Activated CD4-positive, CD25-positive, alpha-beta regulatory T cell treated with anti-CD3 and anti-CD28 coated beads, Interleukin-2, amount 50 U/mL, for 16 hours (primary cell): ENCODE data around the gene FHAD1.
A peak's percentile ranks its signal among the peaks of the same experiment; 100 is the strongest.
"Not testable (repeated sequence)": the region's sequence is repeated elsewhere in the genome, so short reads cannot be mapped to it uniquely, and the experiment has no call there.

ENCODE experiments used
- DNase-seq: peaks from one replicate; pipeline ENCODE4 v3.0.0-alpha.2; 2020; ENCODE audit warnings: low read depth, low spot score

The FHAD1 gene

DNA sequence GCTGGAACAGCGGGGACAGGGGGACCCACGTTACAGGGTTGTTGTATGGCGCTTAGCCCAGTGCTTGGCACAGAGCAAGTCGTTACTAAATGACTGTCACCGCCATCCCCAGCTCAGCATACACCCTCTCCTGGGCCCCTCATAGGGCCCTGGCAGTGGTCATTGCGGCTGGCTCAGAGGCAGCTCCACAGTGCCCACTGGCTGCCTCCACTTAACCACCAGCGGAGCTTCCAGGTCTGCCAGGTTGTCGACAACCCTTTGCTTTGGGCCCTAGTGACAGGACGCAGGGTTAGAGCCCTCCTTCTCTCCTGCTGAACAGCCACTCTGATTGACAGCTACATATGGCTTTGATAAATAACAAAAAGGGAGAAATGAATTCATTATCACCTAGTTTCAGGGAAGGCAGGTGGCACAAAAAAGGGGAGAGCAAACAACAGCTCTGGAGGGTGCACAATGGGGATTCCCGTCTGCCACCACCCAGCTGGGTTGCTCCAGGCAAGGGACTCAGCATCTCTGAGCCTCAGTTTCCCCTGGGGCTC is 167.5 kb downstream of the FHAD1 start:
- no peak for DNase-seq

- no peak for DNase-seq
Measured at GRCh38 chr1:15417059-15417934, 170.3 kb downstream of the FHAD1 start.

DNA sequence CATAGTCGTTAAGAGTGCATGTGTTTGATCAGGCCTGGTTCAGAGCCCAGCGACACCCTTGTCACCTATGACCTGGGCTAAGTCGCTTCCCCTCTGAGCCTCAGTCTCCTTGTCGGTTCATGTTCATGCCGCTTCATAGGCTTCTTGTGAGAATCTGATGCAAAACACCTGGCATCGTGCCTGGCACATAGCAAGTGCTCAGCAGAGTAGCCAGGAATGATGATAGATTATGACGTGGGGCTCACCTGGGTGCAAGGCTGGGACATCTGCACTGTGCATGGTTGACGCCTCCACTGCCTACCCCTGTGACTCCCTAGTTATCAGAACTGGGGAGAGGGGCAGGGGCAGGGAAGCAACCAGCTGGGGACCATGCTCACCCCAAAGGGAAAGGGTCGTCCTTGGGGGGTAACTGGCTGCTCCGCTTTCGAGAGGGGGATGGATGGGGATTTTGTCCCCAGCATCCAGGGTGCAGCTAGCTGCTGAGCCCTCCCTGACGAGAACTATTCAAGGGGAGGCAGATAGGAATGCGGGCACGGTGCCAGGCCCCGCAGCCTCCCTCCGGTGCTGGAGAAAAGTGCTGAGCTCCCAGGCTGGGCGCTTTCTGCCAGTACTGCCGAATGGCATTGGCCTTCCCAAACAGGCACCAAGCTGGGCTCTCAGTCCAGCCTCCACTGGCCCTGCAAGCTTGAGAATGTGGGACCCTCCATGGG is 171.9 kb downstream of the FHAD1 start:
- DNase-seq, result no peak

- no peak for DNase-seq
Measured at GRCh38 chr1:15420853-15421465, 173.9 kb downstream of the FHAD1 start.

DNA sequence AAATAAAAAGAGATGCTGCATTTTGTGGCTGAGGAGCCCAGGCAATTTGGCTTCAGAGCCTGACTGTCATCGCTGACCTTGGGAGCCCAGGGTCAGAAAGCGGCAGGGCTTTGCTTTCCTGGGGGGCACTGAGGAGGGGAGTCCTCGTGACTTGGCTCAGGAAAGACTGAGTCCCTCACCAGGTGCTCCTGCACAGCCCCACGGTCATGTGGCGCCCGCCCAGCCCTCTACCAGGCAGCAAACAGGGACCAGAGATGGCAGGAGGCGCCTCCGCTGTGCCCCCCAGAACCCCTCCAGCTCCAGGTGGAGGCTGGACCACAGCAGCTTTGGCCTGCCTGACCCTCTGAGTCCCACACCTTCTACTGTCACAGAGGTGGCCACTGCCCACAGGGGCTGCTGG is 175.8 kb downstream of the FHAD1 start:
- no peak for DNase-seq

GRCh38 chr1:15423355-15424077 is 176.5 kb downstream of the FHAD1 start:
- no peak for DNase-seq

GRCh38 chr1:15424146-15424667 is 177.2 kb downstream of the FHAD1 start:
- no peak for DNase-seq

DNA sequence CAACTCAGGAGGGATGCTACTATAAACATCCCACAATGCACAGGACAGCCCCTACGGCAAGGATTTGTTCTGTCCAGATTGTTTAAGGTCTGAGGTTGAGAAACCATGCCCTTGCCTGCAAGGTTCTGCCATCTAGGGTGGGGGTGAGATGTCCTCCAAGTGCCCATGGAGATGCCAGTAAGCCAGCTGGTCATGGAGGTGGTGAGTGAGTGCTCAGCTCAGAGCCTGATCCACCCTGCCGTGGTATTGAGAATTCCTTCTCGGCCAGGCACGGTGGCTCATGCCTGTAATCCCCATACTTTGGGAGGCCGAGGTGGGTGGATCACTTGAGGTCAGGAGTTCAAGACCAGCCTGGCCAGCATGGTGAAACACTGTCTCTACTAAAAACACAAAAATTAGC is 178.0 kb downstream of the FHAD1 start:
- DNase-seq, result no peak

DNA sequence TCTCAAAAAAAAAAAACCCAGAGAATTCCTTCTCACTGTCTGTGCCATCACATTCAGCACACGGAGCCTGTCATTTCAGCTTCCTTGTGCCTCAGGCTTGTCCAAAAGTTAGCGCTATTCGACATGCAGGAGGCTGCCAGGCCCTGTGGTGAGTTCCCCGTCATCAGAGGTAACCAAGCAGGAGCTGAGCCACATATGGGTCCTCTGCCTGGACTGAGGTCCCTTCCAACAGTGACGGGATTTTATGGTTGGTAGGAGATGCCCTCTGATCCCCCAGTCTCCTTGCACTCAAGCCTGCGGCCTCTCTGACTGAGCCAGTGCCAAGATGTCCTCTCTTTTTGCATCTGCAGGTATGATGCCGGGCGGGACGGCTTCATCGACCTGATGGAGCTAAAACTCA is 178.5 kb downstream of the FHAD1 start:
- DNase-seq, result no peak

DNA sequence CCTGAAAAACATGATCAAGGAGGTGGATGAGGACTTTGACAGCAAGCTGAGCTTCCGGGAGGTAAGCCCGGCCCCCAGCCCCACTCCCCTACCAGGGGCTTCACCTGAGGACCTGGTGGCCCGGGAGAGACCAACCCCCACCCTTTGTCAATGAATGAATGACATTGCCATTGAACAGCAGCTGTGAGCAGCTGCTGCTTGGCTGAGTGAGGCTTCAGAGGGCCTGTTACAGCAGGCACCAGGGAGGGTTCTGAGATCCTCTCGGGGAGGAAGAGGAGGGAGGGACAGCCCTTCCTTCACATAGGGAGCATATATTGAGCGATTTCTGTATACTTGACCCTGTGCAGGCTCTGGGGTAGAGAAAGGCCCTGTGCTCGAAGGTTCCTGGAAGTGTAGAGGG is 178.9 kb downstream of the FHAD1 start:
- DNase-seq, result no peak

GRCh38 chr1:15426492-15427279 is 179.7 kb downstream of the FHAD1 start:
- no peak for DNase-seq

- no peak for DNase-seq
Measured at GRCh38 chr1:15427280-15427666, 180.2 kb downstream of the FHAD1 start.

DNA sequence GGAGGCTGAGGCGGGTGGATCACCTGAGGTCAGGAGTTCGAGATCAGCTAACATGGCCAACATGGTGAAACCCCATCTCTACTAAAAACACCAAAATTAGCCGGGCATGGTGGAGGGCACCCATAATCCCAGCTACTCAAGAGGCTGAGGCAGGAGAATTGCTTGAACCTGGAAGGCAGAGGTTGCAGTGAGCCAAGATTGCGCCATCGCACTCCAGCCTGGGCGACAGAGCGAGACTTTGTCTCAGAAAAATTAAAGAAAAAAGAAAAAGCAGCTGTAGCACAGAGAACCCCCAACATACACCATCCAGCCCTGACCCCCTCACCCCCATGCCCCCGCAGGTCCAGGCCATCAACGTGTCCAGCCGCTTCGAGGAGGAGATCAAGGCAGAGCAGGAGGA is 181.2 kb downstream of the FHAD1 start:
- DNase-seq, result not testable (repeated sequence)

- DNase-seq, result no peak
Measured at GRCh38 chr1:15428815-15429435, 181.9 kb downstream of the FHAD1 start.

DNA sequence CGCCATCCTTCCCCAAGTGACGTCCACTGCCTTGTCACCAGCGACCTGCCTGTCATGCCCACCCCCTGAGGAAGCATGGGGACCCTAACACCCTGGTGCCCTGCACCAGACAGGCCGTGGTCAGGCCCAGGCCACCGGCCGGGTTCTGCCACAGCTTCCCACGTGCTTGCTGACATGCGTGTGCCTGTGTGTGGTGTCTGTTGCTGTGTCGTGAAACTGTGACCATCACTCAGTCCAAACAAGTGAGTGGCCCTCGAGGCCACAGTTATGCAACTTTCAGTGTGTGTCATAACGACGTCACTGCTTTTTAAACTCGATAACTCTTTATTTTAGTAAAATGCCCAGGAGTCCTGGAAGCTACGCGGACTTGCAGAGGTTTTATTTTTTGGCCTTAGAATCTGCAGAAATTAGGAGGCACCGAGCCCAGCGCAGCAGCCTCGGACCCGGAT is 182.7 kb downstream of the FHAD1 start:
- DNase-seq, result no peak

GRCh38 chr1:15430787-15431570 is 184.0 kb downstream of the FHAD1 start:
- DNase-seq, result peak; percentile 53

GRCh38 chr1:15431571-15431948 is 184.5 kb downstream of the FHAD1 start:
- no peak for DNase-seq

- DNase-seq, result no peak
Measured at GRCh38 chr1:15432324-15432723, 185.3 kb downstream of the FHAD1 start.

GRCh38 chr1:15433471-15433870 is 186.4 kb downstream of the FHAD1 start:
- DNase-seq, result no peak
